GM18858 (cell line): Measurements from ENCODE around the gene CCDC57.
"Not testable (repeated sequence)": the region's sequence is repeated elsewhere in the genome, so short reads cannot be mapped to it uniquely, and the experiment has no call there.

Source experiments
- ATAC-seq: cut with Tn5 transposase; IDR thresholded peaks from one replicate; pipeline ENCODE4 v1.9.1; 2021; ENCODE audit not compliant: unreplicated experiment

CCDC57 gene

DNA sequence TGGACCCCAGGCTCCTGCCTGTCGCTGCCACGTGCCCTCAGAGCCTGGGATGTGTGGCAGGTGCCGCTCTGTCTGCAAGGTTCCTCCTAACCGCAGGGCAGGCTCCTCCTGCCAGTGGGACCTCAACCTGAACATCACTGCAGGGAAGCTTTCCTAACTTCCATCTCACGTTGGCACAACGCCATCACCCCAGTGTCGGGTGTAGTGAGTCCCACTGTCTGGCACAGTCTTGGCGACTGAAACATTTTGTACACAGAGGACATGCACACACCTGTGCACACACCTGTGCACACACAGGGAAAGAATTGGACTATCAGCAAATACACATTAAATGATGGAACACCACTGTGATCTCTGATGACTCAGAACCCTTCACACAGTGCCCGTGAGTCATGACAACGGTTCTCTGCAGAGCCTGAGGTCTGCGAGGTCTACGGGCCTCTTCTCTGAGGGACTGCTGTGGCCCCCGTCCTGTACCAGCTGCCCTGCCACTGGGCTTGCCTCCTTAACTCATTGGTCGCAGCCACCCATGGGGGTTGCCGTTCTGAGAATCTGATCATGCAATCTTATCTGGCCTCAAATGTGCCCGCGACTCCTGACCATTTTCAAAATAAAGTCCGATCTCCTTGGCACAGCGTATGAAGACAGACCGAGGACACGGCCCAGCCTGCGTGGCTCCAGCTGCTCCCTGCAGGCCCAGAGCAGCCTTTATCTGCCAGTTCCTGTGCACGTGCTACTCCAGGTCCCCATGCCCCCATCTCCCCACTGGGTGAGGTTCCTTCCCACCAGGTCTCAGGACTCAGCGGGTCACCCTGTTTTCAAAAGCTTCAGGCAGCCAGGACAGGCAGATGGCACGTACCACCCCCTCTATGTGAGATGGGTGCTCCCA is 7.6 kb downstream of the CCDC57 start:
- ATAC-seq, result no peak

DNA sequence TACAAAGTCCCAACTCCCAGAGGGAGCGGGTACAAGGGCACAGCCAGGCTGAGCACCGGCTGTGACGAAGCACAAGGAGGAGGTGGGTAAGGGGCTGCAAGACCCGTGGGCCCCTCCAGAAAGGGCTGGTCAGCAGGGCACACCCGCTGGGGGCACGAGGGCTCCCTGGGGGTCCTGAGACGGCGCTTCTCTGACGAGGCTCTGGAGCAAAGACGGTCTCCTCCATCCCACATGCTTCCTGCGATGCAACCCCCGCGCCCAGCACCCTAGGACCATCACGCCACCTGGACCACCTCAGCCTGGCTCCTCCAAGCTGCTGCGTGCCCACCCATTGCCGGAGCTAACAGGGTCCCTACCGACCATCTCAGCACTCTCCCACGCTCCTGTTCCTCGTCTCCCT is 8.7 kb downstream of the CCDC57 start:
- ATAC-seq, result no peak

DNA sequence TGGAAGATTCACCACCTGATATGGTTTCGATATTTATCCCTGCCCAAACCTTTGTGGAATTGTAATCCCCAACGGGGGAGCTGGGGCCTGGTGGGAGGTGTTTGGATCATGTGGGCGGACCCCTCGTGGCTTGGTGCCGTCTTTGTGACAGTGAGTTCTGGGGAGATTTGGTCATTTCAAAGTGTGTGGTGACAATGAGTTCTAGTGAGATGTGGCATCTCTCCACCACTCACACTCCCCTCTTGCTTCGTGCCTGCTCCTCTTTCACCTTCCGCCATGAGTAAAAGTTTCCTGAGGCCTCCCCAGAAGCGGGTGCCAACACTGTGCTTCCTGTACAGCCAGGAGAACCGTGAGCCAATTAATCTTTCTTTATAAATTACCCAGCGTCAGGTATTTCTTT is 9.7 kb downstream of the CCDC57 start:
- ATAC-seq, result no peak

DNA sequence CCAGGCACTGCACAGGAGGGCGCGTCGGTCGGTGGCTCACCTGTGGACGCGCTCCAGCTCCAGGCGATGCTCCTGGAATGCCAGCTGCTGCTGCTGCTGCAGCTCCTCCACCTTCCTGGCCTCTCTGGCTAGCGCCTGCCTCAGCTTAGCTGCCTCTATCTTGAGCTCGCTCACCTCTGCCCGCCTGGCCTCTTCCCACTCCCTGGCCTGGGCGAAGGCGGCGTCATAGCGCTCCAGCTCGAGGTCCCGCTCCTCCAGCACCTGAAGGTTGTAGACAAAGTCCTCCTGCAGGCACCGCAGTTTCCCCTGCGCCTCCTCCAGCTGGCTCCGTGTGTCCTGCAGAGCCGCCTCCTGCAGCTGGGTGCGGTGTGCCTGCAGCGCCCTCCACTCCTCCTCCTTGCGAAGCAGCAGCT is 11.1 kb downstream of the CCDC57 start:
- no peak for ATAC-seq

DNA sequence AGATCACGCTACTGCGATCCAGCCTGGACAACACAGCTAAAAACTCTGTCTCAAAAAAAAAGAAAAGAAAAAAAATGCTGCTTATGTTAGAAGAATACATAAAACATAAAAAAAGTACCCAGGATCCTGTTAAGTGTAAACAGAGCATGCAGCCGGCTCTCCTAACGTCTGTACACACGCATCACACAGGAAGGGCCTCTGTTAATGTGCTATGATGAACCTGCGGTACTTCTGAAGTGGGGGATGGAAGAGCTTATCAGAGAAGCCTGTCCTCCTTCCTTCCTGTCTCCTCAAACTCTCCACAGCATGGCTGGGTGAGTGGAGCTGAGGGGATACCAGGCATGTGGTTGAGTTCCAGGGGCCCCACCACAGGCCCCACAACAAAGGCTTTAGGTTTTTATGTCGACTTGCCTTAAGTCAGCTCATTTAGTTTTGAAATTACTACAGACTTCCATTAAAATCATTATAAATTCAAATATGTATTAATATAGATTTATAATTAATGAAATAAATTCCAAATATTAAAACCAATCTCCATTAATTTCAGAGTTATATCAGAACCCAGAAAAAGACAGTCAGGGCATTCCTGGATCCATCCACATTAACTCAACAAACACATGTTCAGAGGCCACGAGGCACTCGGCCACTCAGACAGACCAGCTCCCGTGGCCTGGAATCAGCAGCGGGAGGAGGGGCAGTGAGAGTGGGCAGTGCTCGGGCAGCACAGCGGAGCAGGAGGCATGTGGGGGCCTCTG is 11.7 kb downstream of the CCDC57 start:
- ATAC-seq, result no peak

DNA sequence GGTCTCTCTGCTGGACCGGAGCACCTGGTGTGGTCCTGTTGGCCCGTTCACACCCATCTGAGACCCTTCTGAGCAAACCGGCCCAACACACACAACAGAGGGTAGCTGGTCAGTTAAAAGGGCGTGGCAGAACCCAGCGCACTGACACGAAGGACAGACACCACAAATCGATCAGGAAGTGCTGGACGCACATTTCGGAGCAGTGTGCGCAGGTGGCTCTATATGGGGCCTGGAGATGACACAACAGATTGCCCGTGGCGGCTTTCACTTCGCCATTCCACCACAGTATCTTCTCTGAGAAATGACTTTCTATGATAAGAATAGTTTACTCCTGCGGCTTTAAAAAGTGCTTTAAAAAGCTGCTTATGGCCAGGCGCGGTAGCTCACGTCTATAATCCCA is 12.5 kb downstream of the CCDC57 start:
- ATAC-seq, result no peak

DNA sequence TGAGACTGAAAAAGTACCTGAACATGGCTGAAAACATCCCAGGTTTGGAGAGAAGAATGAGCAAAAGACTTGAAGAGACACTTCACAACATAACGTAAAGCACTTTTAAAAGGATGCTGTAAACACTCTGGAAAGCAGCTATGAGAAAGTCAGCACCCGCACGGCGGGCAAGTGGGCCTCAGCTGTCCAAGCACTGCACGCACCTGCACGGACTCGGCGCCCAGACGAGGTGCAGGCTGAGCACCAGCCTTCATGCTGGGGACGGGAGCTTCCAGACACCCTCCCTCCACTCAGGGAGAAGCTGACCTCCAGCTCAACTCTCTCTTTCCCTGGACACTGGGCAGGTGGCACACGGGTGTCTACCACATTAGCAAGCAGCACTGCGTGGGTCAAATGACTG is 13.1 kb downstream of the CCDC57 start:
- ATAC-seq, result no peak

DNA sequence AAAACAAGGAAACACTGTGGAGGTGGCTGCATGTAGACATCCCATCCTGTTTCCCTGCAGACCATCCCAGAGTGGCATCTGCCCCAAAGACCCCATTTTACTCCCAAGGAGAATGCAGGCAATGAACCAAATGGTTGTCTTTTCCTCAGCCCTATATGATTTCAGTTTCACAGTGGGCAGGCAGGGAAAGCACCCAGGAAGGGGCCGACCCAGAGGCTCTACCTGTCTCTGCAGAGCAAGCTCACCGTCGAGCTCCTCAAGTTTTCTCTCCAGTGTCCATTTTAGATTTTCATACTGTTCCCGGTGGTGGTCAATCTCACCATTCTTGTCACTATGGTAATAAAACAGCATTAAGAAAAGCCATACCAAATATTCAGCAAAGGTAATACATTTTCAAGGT is 14.6 kb downstream of the CCDC57 start:
- ATAC-seq, result no peak

DNA sequence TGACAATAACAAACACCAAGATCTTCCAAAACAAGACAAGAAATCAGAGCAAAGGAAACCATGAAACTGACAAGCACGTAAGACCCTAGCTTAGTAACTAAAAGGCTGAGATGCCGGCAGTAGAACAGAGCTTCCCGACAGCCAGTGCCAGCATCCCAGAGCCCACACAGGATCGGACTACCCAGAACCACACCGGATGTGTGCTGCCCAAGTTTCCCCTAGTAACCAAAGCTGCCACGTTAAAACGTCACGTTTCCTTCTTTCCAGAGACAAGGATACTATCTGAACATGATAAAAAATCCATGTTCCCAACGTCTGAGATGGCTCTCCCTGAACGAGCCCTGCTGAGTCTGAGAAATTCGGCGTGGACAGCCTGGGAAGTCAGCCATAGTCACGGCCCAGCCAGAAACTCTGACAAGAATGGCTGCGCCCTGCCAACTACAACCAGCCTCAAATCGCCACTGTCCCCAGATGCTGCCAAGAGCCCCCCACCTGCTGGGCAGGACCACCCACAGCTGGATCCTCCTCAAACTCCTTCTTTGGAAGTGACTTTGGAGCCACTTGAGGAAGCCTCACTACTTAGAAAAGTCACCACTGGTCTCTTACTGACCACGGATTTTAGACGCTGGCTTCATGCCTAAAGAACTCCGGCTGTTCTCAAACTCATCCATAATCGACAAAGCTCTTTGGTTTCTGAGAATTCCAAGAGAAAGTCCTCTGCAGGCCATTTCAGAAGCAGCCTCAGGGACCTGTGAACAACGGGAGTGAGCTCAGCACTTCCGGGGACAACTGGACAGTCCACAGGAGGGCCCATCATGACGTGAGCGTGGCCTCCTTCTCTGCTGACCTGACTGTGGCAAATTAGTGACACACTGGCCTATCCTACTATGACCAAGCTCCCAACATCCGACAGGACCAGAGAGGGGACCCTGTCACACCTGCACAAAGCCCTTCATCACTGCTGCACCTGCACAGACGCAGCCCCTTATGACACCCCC is 16.7 kb downstream of the CCDC57 start:
- no peak for ATAC-seq

DNA sequence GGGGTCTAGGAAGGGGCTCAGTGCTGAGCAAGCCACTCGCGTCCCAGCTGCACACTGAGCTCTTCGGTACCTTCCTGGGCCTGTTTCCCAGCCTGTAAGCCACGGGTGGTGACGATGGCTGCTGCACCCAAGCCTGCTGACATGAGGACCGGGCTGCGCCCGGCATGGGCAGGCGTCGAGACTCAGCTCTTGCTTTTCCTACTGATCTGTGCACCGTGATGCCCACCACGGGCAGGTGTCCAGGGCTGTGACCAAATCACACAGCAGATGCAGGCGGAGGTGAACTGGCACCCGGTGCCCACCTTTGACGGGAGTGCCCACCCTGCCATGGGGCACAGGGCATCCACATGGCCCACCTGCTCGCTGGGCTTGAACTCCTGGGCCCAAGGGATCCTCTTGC is 17.9 kb downstream of the CCDC57 start:
- ATAC-seq, result no peak

DNA sequence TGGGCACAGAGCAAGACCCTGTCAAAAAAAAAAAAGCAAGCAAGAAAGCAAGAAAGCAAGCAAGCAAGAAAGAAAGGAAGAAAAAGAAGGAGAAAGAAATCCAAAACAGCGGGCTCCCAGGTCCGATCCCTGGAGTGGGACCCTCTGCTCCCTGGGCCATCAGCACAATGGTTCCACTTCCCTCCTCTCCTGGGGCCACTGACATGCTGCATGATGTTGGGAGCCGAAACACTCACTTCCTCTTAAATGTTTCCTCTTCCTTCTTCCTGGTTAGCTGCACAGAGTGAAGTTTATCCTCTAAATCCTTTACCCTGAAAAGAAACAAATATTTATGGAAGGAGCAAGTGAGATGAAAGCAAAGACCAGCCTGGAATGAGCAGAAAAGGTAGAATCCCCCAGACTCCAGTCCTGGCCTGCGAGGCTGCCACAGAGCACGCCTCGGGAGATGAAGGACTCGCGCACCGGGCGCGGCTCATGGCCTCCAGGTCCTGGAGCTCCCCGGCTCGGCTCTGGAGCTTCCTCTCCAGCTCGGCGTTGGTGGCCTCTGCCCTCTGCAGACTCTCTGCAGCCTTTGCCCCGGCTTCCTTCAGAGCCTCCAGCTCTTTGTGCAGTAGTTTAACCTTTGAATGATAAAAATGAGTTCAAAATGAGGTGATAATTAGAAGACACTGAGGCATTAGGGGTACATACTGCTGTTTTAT is 19.0 kb downstream of the CCDC57 start:
- no peak for ATAC-seq

DNA sequence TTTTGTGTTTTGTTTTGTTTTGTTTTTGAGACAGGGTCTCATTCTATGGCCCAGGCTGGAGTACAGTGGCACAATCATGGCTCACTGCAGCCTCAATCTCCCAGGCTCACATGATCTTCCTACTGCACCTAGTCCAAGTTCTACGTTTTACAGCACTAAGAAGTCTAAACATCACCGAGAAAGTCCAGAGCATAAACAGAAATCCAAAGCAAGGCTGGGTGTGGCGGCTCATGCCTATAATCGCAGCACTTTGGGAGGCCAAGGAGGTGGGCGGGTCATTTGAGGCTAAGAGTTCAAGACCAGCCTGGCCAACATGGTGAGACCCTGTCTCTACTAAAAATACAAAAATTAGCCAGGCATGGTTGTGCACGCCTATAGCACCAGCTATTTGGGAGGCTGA is 19.6 kb downstream of the CCDC57 start:
- ATAC-seq, result not testable (repeated sequence)

DNA sequence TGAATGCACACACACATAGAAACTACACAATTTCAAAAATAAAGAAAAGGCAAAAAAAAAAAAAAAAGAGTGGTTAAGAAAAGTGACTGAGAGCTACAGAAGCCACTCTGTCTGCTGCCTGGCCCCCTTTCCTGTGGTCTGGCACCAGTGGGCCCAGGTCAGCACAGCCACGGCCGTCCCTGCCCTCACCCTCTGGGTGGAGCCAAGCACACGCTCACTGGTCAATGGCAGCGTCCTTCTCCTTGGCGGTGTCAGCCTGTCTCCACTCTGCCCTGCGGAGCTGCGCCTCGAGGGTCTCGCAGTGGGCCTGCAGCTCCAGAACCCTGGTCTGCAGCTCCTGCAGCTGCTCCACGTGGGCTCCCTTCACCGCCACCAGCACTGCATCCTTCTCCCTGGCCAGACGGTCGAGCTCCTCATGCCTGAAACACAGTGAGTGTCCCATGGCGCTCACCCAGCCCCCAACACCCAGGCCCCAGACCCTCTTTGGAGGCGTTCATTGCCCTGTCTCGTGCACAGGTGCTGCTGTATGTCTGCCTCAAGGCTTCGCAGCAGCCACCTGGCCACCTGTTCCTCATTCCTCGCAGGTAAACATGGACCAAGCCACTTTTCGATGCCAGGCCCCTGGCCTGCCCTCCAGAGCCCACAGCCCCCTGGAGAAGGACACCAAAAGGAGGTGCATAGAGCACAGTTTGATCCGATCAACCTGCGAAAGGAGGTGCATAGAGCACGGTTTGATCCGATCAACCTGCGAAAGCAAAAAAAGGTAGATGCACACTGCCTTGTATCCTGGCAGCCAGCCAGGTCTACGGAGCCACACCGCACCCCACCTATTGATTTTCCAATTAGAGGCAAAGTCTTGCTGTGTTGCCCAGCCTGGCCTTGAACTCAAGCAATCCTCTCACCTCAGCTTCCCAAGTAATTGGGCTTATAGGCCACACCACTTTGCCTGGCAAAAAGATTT is 24.4 kb downstream of the CCDC57 start:
- ATAC-seq, result no peak

DNA sequence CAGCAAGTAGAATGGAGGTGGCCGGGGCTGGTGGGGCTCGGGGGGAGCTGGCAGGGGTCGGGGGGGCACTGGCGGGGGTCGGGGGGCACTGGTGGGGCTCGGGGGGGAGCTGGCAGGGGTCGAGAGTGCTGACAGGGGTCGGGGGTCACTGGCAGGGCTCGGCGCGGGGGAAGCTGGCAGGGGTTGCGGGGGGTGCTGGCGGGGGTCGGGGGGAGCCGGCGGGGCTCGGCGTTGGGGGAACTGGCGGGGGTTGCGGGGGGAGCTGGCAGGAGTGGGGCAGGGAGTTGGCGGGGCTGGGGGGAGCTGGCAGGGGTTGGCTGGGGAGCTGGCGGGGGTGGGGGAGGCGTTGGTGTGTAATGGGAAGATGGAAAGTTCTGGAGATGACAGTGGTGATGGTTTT is 25.1 kb downstream of the CCDC57 start:
- no peak for ATAC-seq

DNA sequence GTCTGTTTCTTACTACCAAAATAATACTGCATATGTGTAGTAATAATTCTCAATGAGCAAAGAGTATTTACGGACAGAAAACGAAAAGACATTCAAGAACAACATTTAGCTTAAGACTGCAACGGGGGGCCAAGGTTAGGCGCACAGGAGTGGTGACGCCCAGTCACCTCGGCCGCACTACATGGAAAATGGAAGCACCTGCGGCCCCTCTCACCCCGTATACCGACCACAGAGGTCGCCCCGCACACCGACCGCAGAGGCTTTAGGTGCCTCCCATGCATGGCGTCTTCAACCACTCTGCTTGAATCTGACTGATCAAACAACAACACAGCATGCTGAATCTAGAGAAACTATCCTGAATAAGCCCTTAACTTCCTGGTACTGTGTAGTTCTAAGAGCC is 26.4 kb downstream of the CCDC57 start:
- no peak for ATAC-seq

DNA sequence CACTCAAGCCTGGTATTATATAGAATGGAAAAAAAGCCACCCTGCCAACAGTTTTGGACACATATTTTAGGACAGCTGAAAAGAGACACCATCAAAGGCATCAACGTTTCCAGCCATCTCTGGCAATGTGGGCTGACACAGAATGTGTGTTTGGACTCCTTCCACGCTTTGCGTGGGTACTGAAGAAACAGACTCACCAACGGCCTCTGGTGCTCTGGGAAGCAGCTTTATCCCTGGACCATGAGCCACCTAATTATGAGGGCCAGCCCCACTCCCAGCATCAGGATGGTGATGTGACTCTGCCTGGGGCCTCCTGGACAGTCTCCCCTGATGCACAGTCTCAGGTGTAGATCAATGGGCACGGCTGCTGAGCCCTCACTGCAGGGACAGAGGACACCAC is 27.9 kb downstream of the CCDC57 start:
- ATAC-seq, result no peak

DNA sequence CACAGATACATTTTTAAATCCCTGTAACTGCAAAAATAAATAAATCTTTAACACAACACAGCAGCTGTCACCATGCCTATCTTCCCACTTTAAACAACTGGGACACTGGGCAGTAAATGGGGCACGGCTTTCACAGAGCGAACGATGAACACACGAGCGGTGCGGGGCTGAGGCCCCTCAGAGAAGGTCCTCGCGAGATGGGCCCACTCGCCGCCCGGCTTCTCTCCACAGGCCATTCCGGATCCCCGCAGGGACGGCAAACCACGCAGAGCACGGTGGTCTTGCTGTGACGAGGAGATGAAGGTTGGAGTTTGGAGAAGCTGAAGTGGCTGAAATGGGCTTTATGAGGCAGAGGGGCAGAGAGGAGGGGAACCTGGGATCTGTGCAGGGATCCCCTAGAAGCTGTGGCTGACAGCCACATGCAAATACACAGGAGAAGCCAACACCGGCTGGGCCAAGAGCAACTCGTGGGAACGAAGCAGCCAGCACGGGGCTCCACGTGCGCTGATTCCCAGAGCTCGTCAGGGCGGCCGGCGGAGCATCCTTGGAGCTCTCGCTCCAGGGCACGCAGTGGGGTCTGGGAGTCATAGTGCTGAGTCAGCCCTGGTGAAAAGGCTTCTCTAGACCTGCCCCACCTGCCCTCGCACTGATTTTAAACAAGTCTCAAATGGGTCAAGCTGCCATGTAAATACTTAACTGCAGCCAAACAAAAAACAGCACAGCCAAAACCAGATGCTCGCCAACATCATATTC is 31.7 kb downstream of the CCDC57 start:
- no peak for ATAC-seq

DNA sequence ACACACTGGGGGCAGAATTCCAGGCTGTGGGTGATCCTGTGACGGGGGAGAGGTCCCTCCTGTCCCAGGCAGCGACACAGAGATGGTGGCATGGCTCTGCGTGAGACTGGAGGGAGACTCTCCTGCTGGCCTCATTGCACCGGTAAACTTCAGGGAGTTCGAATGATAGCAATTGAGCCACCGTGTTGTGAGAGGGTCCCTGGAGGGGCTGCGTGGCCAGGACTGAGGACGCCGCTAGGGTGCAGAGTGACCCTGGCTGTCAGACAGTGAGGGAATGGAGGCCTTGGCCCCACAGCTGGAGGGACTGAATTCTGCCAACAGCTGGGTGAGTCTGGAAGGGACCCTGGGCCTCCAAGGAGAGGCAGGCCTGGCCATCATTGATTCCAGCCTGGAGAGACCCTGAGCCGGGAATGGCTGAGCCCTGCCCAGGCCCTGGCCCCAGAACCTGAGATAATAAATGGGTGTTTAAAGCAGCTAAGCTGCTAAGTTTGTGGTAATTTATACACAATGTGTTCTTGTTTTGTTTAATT is 32.6 kb downstream of the CCDC57 start:
- ATAC-seq, result no peak
